D721Med (cell line): ENCODE results near the gene SETD9.

Experiments used
- DNase-seq: peaks from one replicate; pipeline ENCODE4 v3.0.0; 2011; ENCODE audit warnings: low spot score; ENCODE audit not compliant: insufficient read length
- FAIRE-seq: peaks from 2 replicates; lab custom pipeline; 2011; peaks lifted over from hg19 to GRCh38; lab: Jason Lieb, UNC
- CTCF ChIP-seq: IDR thresholded peaks from 2 replicates; pipeline ENCODE4 v1.5.1; 2012; ENCODE audit warnings: mild to moderate bottlenecking, control low read depth; ENCODE audit not compliant: insufficient read depth; ENCODE audit errors: missing control alignments

Gene SETD9

GRCh38 chr5:56964173-56964572, 54.8 kb downstream of the SETD9 start:
- DNase-seq: no peak
- no peak for TF ChIP-seq CTCF
- FAIRE-seq: no peak
